IMR-90 (cell line): ENCODE data around the gene FAM118A.
"Not testable (repeated sequence)": the region's sequence is repeated elsewhere in the genome, so short reads cannot be mapped to it uniquely, and the experiment has no call there.

Source experiments
- BHLHE40 ChIP-seq: fragments of 150-350 bp; IDR thresholded peaks from 2 replicates; pipeline ENCODE4 v1.6.1; 2016; ENCODE audit warnings: mild to moderate bottlenecking, low read depth, low read length
- CEBPB ChIP-seq: IDR thresholded peaks from 2 replicates; pipeline ENCODE4 v1.6.1; 2012; ENCODE audit warnings: low read depth, low read length, improper control_type of control experiment
- CHD1 ChIP-seq: IDR thresholded peaks from 2 replicates; pipeline ENCODE4 v1.6.1; 2012; ENCODE audit warnings: low read depth, low read length, improper control_type of control experiment
- CTCF ChIP-seq: conservative IDR thresholded peaks from 2 replicates; pipeline ENCODE4 v1.5.1; 2012; ENCODE audit warnings: mild to moderate bottlenecking, low read depth, low read length, improper control_type of control experiment
- FOS ChIP-seq: fragments of 150-350 bp; IDR thresholded peaks from 2 replicates; pipeline ENCODE4 v1.6.1; 2016; ENCODE audit warnings: low read depth, low read length
- MAFK ChIP-seq: IDR thresholded peaks from 2 replicates; pipeline ENCODE4 v1.6.1; 2012; ENCODE audit warnings: low read depth, low read length, improper control_type of control experiment
- MXI1 ChIP-seq: IDR thresholded peaks from 2 replicates; pipeline ENCODE4 v1.6.1; 2012; ENCODE audit warnings: low read depth, mild to moderate bottlenecking, low read length, moderate library complexity, borderline replicate concordance
- POLR2A ChIP-seq: IDR thresholded peaks from 2 replicates; pipeline ENCODE4 v1.6.1; 2012; ENCODE audit warnings: mild to moderate bottlenecking, low read depth, low read length
- RAD21 ChIP-seq: IDR thresholded peaks from 2 replicates; pipeline ENCODE4 v1.6.1; 2012; ENCODE audit warnings: low read length, improper control_type of control experiment
- RCOR1 ChIP-seq: IDR thresholded peaks from 2 replicates; pipeline ENCODE4 v1.6.1; 2012; ENCODE audit warnings: mild to moderate bottlenecking, low read length, improper control_type of control experiment; ENCODE audit not compliant: insufficient replicate concordance
- TF ChIP-seq, protein P1 (sequence below): fragments of 150-350 bp; IDR thresholded peaks from 2 replicates; pipeline ENCODE4 v1.6.1; 2017; ENCODE audit warnings: mild to moderate bottlenecking, antibody characterized with exemption, low read length, low read depth
- TF ChIP-seq, protein P2 (sequence below): fragments of 150-350 bp; IDR thresholded peaks from 2 replicates; pipeline ENCODE4 v1.6.1; 2016; ENCODE audit warnings: low read depth, mild to moderate bottlenecking, low read length, moderate library complexity, borderline replicate concordance

- not testable (repeated sequence) for TF ChIP-seq CTCF, CEBPB, CHD1, RAD21, MXI1, MAFK, RCOR1, POLR2A, BHLHE40, FOS
- TF ChIP-seq, protein P1, sequence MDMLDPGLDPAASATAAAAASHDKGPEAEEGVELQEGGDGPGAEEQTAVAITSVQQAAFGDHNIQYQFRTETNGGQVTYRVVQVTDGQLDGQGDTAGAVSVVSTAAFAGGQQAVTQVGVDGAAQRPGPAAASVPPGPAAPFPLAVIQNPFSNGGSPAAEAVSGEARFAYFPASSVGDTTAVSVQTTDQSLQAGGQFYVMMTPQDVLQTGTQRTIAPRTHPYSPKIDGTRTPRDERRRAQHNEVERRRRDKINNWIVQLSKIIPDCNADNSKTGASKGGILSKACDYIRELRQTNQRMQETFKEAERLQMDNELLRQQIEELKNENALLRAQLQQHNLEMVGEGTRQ = not testable (repeated sequence)
- TF ChIP-seq, protein P2, sequence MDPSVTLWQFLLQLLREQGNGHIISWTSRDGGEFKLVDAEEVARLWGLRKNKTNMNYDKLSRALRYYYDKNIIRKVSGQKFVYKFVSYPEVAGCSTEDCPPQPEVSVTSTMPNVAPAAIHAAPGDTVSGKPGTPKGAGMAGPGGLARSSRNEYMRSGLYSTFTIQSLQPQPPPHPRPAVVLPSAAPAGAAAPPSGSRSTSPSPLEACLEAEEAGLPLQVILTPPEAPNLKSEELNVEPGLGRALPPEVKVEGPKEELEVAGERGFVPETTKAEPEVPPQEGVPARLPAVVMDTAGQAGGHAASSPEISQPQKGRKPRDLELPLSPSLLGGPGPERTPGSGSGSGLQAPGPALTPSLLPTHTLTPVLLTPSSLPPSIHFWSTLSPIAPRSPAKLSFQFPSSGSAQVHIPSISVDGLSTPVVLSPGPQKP = not testable (repeated sequence)
Observed at GRCh38 chr22:45260395-45260759, 49.4 kb upstream of the FAM118A start.
